Cerebellar nuclear complex (tissue), 1 donor: ENCODE measurements around the gene GCK.
A peak's percentile ranks its signal among the peaks of the same experiment; 100 is the strongest.
"Not testable (repeated sequence)": the region's sequence is repeated elsewhere in the genome, so short reads cannot be mapped to it uniquely, and the experiment has no call there.

Experiments
- DNase-seq, 2 experiments: peaks; one replicate each; lab custom pipeline; 2025; lab: John Stamatoyannopoulos, UW

Gene GCK

GRCh38 chr7:44142028-44142427, 47.2 kb downstream of the GCK start:
- DNase-seq: no peak

- DNase-seq: no peak
Observed at GRCh38 chr7:44141221-44141850, 47.9 kb downstream of the GCK start, which contains the start of gene MYL7. Gene MYL7, minus strand, starts transcription at chr7:44141332. Its CDS starts 27 bp downstream, at chr7:44141305.

GRCh38 chr7:44140341-44140740, 48.9 kb downstream of the GCK start:
- DNase-seq: no peak

DNA sequence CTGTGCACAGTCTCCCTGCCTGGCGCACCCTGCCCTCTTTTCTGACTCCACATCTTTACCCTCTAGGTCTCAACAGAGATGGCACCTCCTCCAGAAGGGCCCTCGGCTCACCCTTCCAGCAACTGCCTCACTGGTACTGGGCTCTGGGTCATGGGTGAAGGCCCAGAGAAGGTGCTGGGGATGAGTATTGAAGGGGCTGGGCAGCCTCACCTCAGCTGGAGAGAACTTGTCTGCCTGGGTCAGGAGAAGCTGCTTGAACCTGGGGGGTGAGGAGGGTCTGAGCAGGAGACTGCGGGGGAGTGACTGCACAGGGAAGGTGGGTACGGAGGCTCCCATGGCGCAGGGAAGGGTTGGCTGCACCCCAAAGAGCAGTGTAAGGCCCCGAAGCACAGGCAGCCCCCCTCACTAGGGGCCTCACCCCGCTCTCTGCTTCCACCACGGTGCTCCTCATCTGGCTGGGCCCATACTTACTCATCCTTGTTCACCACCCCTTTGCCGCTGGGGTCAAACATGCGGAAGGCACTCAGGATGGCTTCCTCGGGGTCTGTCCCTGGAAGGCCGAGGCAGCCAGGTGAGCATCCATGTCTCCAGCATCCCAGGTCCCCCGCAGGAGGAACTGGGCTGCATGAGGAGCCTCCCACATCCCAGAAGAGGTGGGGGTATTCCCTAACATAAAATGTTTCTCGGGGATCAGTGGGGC, 49.8 kb downstream of the GCK start:
- no peak for DNase-seq

DNA sequence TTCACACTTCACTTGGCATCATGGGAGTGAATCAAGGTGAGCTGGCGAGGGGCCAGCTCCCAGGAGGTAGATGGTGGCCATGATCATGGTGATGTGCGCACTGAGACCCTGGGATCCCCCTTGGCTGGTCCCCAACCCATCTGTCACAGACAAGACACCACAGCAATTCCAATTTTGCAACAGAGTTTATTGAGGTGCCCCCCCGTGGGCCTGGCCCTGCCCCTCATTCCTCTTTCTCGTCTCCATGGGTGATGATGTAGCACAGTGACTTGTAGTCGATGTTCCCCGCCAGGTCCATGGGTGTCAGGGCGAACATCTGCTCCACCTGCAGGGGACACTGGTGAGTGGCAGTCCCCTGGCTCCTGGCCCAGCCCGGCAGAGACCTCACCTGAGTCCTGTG, 50.5 kb downstream of the GCK start:
- DNase-seq: no peak

GRCh38 chr7:44136731-44137130, 52.5 kb downstream of the GCK start:
- no peak for DNase-seq

DNA sequence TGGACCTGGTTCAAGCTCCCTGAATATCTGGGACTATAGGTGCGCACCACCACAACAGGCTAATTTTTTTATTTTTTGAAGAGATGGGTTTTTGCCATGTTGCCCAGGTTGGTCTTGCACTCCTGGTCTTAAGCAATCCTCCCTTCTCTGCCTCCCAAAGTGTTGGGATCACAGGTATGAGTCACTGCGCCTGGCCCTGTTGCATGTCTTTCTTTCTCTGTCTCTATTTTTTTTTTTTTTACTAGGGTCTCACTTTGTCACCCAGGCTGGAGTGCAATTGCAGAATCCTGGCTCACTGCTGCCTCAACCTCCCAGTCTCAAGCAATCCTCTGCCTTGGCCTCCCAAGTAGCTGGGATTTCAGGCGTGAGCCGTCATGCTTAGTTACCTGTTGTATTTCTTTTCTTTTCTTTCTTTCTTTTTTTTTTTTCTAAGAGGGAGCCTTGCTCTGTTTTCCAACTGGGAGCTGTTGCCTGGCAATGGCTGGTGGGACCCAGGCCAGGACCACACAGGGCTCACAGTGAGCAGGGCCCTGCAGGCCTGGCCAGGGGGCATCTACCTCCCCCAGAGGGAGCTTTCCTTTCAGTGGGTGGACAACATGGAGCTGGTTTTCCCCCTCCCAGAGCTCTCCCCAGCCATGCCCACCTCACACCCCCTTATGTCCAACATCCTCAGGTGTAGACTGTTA, 54.2 kb downstream of the GCK start:
- DNase-seq: no peak

DNA sequence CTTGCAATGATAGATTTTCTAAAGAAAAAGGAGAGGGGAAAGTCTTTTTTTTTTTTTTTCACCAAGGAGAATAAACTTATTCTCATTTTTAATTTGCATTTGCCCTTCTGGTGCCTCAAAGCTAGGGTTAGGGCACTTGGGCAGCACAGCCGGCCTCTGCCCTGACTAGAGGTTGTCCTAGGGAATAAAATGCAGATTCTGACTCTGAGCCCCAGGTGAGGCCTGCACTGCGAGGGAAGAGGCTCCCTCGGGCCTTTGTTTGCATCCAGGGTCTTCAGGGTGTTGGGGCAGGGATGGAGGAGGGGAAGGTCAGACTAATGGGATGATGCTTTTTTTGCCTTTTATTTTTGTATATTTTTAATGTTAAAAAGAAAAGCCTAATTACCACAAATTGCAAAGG, 55.9 kb downstream of the GCK start:
- no peak for DNase-seq

DNA sequence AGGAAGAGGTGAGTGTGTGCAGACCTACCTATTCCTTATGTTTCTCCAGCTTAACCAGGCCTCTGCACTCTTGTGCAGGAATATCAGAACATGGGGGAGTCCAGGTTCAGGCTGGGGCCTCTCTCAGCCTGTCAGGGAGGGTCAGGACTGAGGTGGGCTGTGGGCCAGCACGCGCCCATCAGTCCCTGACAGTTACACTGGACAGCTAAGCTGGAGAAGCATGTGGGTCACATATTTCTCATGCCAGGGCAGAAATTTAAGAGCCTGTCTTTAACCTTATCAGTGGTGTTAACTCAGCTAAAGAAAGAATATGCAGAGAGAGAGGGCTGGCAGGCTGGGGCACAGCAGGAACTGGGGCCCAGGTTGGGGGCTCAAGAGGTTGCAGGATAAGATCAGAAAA, 57.2 kb downstream of the GCK start:
- no peak for DNase-seq

- no peak for DNase-seq
Observed at GRCh38 chr7:44131173-44132029, 57.8 kb downstream of the GCK start.

DNA sequence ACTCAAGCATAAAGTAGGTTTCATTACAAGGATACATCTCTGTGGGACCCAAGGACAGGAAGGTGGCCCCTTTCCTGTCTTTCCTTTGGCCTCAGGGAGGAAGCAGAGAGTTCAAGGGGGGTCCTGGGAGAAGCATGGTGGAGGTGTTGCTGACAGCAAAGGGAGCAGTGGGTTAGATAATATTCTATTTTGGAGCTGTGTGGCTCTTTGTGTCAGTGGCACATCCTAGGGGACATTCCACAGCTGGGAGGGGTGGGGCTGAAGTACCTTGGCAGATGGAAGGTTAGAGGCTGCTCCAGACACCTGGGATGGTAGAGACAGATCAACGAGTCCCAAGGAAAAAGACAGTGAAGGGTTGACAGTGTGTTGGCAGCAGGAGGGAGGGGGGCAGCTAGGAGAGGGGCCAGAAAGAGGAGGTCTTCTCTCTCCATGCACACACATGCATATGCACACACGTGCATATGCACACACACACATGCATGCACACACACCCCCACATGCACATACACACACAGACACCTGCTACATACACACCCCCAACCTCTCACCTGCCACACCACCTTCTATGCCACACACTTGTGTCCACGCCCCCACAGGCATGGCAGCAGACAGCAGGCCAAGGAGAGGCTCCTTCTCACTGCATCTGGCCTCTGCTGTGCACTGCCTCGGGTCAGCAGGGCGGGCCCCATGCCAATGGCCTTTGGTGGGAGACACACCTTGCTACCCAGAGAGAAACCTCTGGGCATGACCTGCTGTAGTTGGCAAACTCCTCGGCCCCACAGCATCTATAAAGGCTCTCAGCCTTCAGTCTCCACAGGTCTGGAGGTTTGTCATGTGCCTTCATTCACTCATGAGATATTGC, 60.3 kb downstream of the GCK start:
- no peak for DNase-seq

DNA sequence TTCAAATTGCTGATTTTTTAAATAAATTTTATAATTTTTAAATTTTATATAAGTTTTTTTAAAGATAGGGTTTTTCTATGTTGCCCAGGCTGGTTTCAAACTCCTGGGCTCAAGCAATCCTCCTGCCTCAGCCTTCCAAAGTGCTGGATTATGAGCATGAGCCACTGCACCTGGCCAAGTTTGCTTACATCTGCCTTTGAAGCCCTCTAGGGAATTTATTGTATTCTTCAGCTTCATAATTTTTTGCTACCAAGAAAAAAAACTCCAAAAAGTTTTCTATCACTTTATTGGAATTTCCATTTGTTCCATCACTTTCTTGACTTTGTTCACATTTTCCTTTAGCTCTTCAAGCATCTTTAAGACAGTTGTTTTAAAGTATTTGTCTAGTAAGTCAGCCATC, 62.1 kb downstream of the GCK start:
- no peak for DNase-seq

- not testable (repeated sequence) for DNase-seq
Observed at GRCh38 chr7:44126574-44126973, 62.7 kb downstream of the GCK start.

- DNase-seq: no peak
Observed at GRCh38 chr7:44124822-44125202, 64.4 kb downstream of the GCK start.

DNA sequence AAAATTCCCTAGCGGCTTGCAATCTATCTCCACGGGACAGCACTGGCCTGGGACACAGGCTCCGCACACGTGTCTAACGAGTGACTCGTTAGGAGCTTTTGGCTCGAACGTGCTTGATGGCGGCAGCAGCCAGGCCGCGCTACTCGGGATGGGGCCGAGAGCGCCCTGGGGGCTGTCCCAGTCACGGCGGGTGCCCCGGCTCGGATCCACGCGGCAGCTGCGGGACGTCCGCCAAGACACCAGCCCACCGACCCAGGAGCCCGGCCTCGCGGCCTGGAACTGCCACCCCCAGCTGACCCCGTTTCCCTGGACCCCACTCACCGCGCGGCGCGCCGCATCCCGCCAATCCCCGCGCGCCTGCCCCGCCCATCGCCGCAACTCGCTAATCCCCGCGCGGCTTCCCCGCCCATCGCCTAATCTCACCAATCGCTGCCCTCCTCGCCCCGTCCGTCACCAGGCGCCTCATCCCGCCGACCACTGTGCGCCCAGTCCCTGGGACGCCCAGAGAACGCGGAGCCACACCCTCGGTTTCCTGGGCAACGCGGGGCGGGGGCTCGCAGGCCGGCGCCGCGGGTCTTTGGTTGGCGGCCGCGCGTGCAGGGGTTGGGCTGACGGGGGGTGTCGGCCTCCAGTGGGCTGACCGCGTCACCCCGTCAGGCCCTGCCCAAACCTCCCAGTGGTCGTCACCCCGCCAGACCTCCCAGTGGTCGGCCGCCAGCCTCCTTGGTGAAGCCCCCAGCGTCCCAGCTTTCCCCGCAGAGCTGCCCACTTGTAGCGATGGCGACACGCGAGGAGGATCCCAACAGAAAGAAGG, 65.8 kb downstream of the GCK start, which contains the start of gene POLD2:
Gene POLD2, minus strand, starts transcription at position 359 of the 814 bp plus-strand sequence. CDS start 1,495 bp downstream, outside the sequence.
- peak; percentile 78 to 90 for DNase-seq

- DNase-seq: no peak
Observed at GRCh38 chr7:44122529-44122928, 66.7 kb downstream of the GCK start.

GRCh38 chr7:44121761-44122420, 67.3 kb downstream of the GCK start:
- DNase-seq: no peak

DNA sequence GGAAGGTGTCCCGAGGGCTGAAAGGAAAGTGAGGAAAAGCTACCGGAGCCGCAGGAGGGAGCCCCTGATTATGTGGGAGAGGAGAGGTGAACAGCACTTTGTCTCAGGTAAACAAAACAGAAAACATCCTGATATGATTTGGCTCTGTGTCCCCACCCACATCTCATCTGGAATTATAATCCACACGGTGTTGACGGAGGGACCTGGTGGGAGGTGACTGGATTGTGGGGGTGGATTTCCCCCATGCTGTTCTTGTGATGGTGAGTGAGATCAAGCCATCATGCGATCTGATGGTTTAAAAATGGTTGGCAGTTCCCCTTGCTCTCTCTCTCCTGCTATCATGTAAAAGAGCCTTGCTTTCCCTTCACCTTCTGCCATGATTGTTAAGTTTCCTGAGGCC, 68.8 kb downstream of the GCK start:
- no peak for DNase-seq

- no peak for DNase-seq
Observed at GRCh38 chr7:44119829-44120380, 69.3 kb downstream of the GCK start.
